ENCODE measurements around the gene CAMK1. TPM values are rescaled to one million over a fixed set of nuclear protein-coding genes. Genes with fewer than 3 reads are reported as not detected.

Gene CAMK1
- total RNA-seq, 1 experiment from 2014 or later, result 19.7 TPM

GRCh38 chr3:9754678-9755077, 15.1 kb downstream of the CAMK1 start:
- no peak for DNase-seq (ENCODE audit: low read depth, low spot score)

More at GRCh38 chr3:9754678-9755077, 15.1 kb downstream of the CAMK1 start:
- Histone ChIP-seq H3K79me2 (ENCODE audit: insufficient read depth, low read length) (peaks cover 8% of the 10 kb centered on the region), H3K4me1 (ENCODE audit: control insufficient read depth in 1 of 2, insufficient read depth in 2 of 2, low read length in 2 of 2) (peaks cover 2 to 12% of the 10 kb centered on the region in 2 experiments; a peak in 2 of 4 replicates), H3K27me3 (ENCODE audit: insufficient read depth, low read length) (no peaks in the 10 kb centered on the region), H3K4me2 (ENCODE audit: low read length) (no peak overlapping the region), H3K9me3 (ENCODE audit: control insufficient read depth in 1 of 2, insufficient read depth in 1 of 2, low read depth in 1 of 2, low read length in 2 of 2) (no peaks in the 10 kb centered on the region), H3K36me3 (ENCODE audit: control insufficient read depth in 1 of 2, insufficient read depth in 2 of 2, low read length in 2 of 2) (peaks cover 9 to 11% of the 10 kb centered on the region in 2 experiments; a peak in 3 of 4 replicates), H3K9ac (ENCODE audit: low read length) (no peak overlapping the region), H4K20me1 (ENCODE audit: insufficient read depth) (no peaks in the 10 kb centered on the region), H3K9me2 (ENCODE audit: insufficient read depth) (no peaks in the 10 kb centered on the region), H3K27ac (ENCODE audit: low read depth, low read length) (no peak overlapping the region; the same call in 1 of the 2 replicates), H2AFZ (ENCODE audit: low read depth, low read length, poor library complexity, severe bottlenecking) (no peak overlapping the region), H3K4me3 (replicated peaks in 1 of 2; ENCODE audit: low read depth in 1 of 2, low read length in 2 of 2) (no peak overlapping the region)
- RAD21 ChIA-PET (ENCODE audit: low non-redundant PET in 1 of 2, low total read pairs in 2 of 2, uncharacterized antibody in 2 of 2, unreplicated experiment in 2 of 2), result no interaction called here
- TF ChIP-seq ZNF274 (IDR thresholded peaks at IDR 0.05; ENCODE audit: low read depth, low read length) (no peak), ELF1 (IDR thresholded peaks at IDR 0.05; ENCODE audit: borderline replicate concordance, low read depth) (no peak), CBX3 (IDR thresholded peaks at IDR 0.05; ENCODE audit: low read depth) (no peak), MAX (IDR thresholded peaks at IDR 0.05) (no peak), EZH2 (IDR thresholded peaks at IDR 0.05) (no peak), ZBTB33 (IDR thresholded peaks at IDR 0.05; ENCODE audit: extremely low read depth, insufficient replicate concordance, low read length) (no peak), SP1 (IDR thresholded peaks at IDR 0.05; ENCODE audit: low read depth) (no peak), ATF3 (IDR thresholded peaks at IDR 0.05) (no peak), YY1 (IDR thresholded peaks at IDR 0.05; ENCODE audit: extremely low read depth, insufficient replicate concordance, low read depth, low read length) (no peak), POLR2AphosphoS5 (IDR thresholded peaks at IDR 0.05; ENCODE audit: low read depth, low read length) (no peak), CEBPB (IDR thresholded peaks at IDR 0.05; ENCODE audit: low read depth) (no peak), TCF7L2 (IDR thresholded peaks at IDR 0.05; ENCODE audit: borderline replicate concordance, extremely low read depth, insufficient read depth, insufficient read length) (no peak), RAD21 (IDR thresholded peaks at IDR 0.05; ENCODE audit: low read depth) (no peak)
- CTCF ChIA-PET, result no interaction called here
- BruUV-seq (replicated peaks), result no TSS peak
- POLR2A ChIA-PET, result no interaction called here
- no peak for ATAC-seq
- intact Hi-C loops (cut with micrococcal nuclease), result no loop called here
